ENCODE measurements around the gene LAMA1.
"Not testable (repeated sequence)": the region's sequence is repeated elsewhere in the genome, so short reads cannot be mapped to it uniquely, and the experiment has no call there.

LAMA1 gene

GRCh38 chr18:7146067-7146466, 28.5 kb upstream of the LAMA1 start:
- no peak overlapping the region for H3K9ac ChIP-seq (ENCODE audit: low read depth, low read length, poor library complexity, severe bottlenecking)
- H3K4me1 ChIP-seq (ENCODE audit: insufficient read depth, low read length, poor library complexity, severe bottlenecking): no peaks in the 10 kb centered on the region
- H3K4me2 ChIP-seq (ENCODE audit: low read depth, low read length, poor library complexity, severe bottlenecking): no peak overlapping the region
- no peak overlapping the region for H3K4me3 ChIP-seq (ENCODE audit: low read length, poor library complexity, severe bottlenecking)
- no peaks in the 10 kb centered on the region for H3K79me2 ChIP-seq (ENCODE audit: insufficient read depth, low read length)
- H3K27me3 ChIP-seq (ENCODE audit: insufficient read depth, low read length, poor library complexity, severe bottlenecking): no peaks in the 10 kb centered on the region
- H3K36me3 ChIP-seq (ENCODE audit: insufficient read depth, low read length): no peaks in the 10 kb centered on the region
- no peaks in the 10 kb centered on the region for H3K9me2 ChIP-seq (replicated peaks; ENCODE audit: low read depth, low read length)
- no peak for TF ChIP-seq EZH2phosphoT487 (IDR thresholded peaks at IDR 0.05; ENCODE audit: borderline replicate concordance)
- no peak for TF ChIP-seq CTCF (conservative IDR thresholded peaks at IDR 0.05; ENCODE audit: low read length)
- H3K9me3 ChIP-seq (ENCODE audit: insufficient read depth, low read depth, low read length): peaks cover 4% of the 10 kb centered on the region; the same call in 1 of the 2 replicates
- no peaks in the 10 kb centered on the region for H4K20me1 ChIP-seq (ENCODE audit: insufficient read depth, low read length, poor library complexity, severe bottlenecking)
- no peak overlapping the region for H2AFZ ChIP-seq (ENCODE audit: low read length)
- no peaks in the 10 kb centered on the region for H3F3A ChIP-seq (ENCODE audit: low read depth)

DNA sequence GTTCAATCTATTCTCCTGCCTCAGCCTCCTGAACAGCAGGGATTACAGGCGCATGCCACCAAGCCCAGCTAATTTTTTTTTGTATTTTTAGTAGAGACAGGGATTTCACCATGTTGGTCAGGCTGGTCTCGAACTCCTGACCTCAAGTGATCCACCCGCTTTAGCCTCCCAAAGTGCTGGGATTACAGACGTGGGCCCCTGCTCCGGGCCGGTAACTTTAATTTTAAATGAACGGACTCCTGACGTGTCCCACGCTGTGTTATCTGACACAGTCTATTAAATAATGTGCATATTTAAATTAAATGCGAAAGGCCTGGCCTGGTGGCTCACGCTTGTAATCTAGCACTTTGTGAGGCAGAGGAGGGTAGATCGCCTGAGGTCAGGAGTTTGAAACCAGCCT, 27.3 kb upstream of the LAMA1 start:
- H3F3A ChIP-seq (ENCODE audit: low read depth); H3K79me2 ChIP-seq (ENCODE audit: insufficient read depth, low read length); H3K4me3 ChIP-seq (ENCODE audit: low read length, poor library complexity, severe bottlenecking); H2AFZ ChIP-seq (ENCODE audit: low read length); H3K9me3 ChIP-seq (ENCODE audit: insufficient read depth, low read depth, low read length); H3K27me3 ChIP-seq (ENCODE audit: insufficient read depth, low read length, poor library complexity, severe bottlenecking); H3K4me2 ChIP-seq (ENCODE audit: low read depth, low read length, poor library complexity, severe bottlenecking); H3K9ac ChIP-seq (ENCODE audit: low read depth, low read length, poor library complexity, severe bottlenecking); H3K4me1 ChIP-seq (ENCODE audit: insufficient read depth, low read length, poor library complexity, severe bottlenecking); H4K20me1 ChIP-seq (ENCODE audit: insufficient read depth, low read length, poor library complexity, severe bottlenecking); H3K9me2 ChIP-seq (replicated peaks; ENCODE audit: low read depth, low read length); H3K36me3 ChIP-seq (ENCODE audit: insufficient read depth, low read length): not testable (repeated sequence)

DNA sequence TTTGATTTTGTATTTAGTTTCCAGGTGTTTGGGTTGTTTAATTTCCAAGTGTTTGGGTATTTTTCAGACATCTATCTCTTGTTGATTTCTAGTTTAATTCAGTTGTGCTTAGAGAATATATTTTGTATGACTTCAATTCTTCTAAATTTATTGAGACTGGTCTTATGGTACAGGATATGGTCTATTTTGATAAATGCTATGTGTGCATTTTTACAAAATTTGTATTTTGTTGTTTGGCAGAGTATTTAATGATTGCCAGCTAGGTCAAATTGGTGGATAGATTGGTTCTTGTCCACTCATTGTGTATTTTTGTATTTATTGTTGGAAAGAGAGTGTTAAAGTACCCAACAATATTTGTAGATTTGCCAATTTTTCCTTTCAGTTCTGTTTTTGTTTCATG, 23.7 kb upstream of the LAMA1 start:
- Histone ChIP-seq H3K79me2 (ENCODE audit: insufficient read depth, low read length) (no peaks in the 10 kb centered on the region), H3K9me2 (replicated peaks; ENCODE audit: low read depth, low read length) (no peaks in the 10 kb centered on the region), H3F3A (ENCODE audit: low read depth) (no peaks in the 10 kb centered on the region), H4K20me1 (ENCODE audit: insufficient read depth, low read length, poor library complexity, severe bottlenecking) (no peaks in the 10 kb centered on the region), H3K4me1 (ENCODE audit: insufficient read depth, low read length, poor library complexity, severe bottlenecking) (no peaks in the 10 kb centered on the region), H3K9ac (ENCODE audit: low read depth, low read length, poor library complexity, severe bottlenecking) (no peak overlapping the region), H3K4me2 (ENCODE audit: low read depth, low read length, poor library complexity, severe bottlenecking) (no peak overlapping the region), H3K9me3 (ENCODE audit: insufficient read depth, low read depth, low read length) (peaks cover 4% of the 10 kb centered on the region; the same call in 1 of the 2 replicates), H3K36me3 (ENCODE audit: insufficient read depth, low read length) (no peaks in the 10 kb centered on the region), H3K4me3 (ENCODE audit: low read length, poor library complexity, severe bottlenecking) (no peak overlapping the region), H3K27me3 (ENCODE audit: insufficient read depth, low read length, poor library complexity, severe bottlenecking) (no peaks in the 10 kb centered on the region), H2AFZ (ENCODE audit: low read length) (no peak overlapping the region)
- TF ChIP-seq CTCF (conservative IDR thresholded peaks at IDR 0.05; ENCODE audit: low read length): no peak
- no peak for TF ChIP-seq EZH2phosphoT487 (IDR thresholded peaks at IDR 0.05; ENCODE audit: borderline replicate concordance)

- H3K9me3 ChIP-seq (ENCODE audit: insufficient read depth, low read depth, low read length): 0 out of 2 replicates have a peak, but pooled peaks cover 4% of the 10 kb centered on the region
- no peak overlapping the region for H3K4me2 ChIP-seq (ENCODE audit: low read depth, low read length, poor library complexity, severe bottlenecking)
- H3K9ac ChIP-seq (ENCODE audit: low read depth, low read length, poor library complexity, severe bottlenecking): no peak overlapping the region
- no peaks in the 10 kb centered on the region for H3F3A ChIP-seq (ENCODE audit: low read depth)
- no peaks in the 10 kb centered on the region for H3K36me3 ChIP-seq (ENCODE audit: insufficient read depth, low read length)
- H3K4me1 ChIP-seq (ENCODE audit: insufficient read depth, low read length, poor library complexity, severe bottlenecking): no peaks in the 10 kb centered on the region
- no peaks in the 10 kb centered on the region for H3K27me3 ChIP-seq (ENCODE audit: insufficient read depth, low read length, poor library complexity, severe bottlenecking)
- no peaks in the 10 kb centered on the region for H3K79me2 ChIP-seq (ENCODE audit: insufficient read depth, low read length)
- H3K4me3 ChIP-seq (ENCODE audit: low read length, poor library complexity, severe bottlenecking): no peak overlapping the region
- TF ChIP-seq CTCF (conservative IDR thresholded peaks at IDR 0.05; ENCODE audit: low read length) (no peak), EZH2phosphoT487 (IDR thresholded peaks at IDR 0.05; ENCODE audit: borderline replicate concordance) (no peak)
- no peak overlapping the region for H2AFZ ChIP-seq (ENCODE audit: low read length)
- H3K9me2 ChIP-seq (replicated peaks; ENCODE audit: low read depth, low read length): no peaks in the 10 kb centered on the region
- no peaks in the 10 kb centered on the region for H4K20me1 ChIP-seq (ENCODE audit: insufficient read depth, low read length, poor library complexity, severe bottlenecking)
Measured at GRCh38 chr18:7139409-7139808, 21.8 kb upstream of the LAMA1 start.

Measured in Loucy (cell line).